D721Med (cell line): ENCODE data around the gene ZNF629.

Experiments
- DNase-seq: peaks from one replicate; pipeline ENCODE4 v3.0.0; 2011; ENCODE audit warnings: low spot score; ENCODE audit not compliant: insufficient read length
- FAIRE-seq: peaks from 2 replicates; lab custom pipeline; 2011; peaks lifted over from hg19 to GRCh38; lab: Jason Lieb, UNC
- CTCF ChIP-seq: IDR thresholded peaks from 2 replicates; pipeline ENCODE4 v1.5.1; 2012; ENCODE audit warnings: mild to moderate bottlenecking, control low read depth; ENCODE audit not compliant: insufficient read depth; ENCODE audit errors: missing control alignments

Gene ZNF629

GRCh38 chr16:30750876-30751465 is 36.0 kb downstream of the ZNF629 start:
- no peak for TF ChIP-seq CTCF
- DNase-seq: no peak
- FAIRE-seq: no peak

- DNase-seq (no peak), FAIRE-seq (no peak)
- no peak for TF ChIP-seq CTCF
These were observed 36.8 kb downstream of the ZNF629 start for GRCh38 chr16:30750201-30750600.

GRCh38 chr16:30748634-30749445 is 38.2 kb downstream of the ZNF629 start:
- DNase-seq (no peak), FAIRE-seq (no peak)
- TF ChIP-seq CTCF: no peak

- DNase-seq: peak; percentile 85
- no peak for FAIRE-seq
- no peak for TF ChIP-seq CTCF
These were observed 39.0 kb downstream of the ZNF629 start, which contains the start of gene PHKG2 for GRCh38 chr16:30747799-30748633. TSS of gene PHKG2 (plus strand) at chr16:30748425. CDS start at chr16:30748821, 396 bp downstream.

GRCh38 chr16:30747331-30747730 is 39.7 kb downstream of the ZNF629 start:
- DNase-seq: no peak

GRCh38 chr16:30746638-30747175 is 40.3 kb downstream of the ZNF629 start:
- DNase-seq (no peak), FAIRE-seq (no peak)
- TF ChIP-seq CTCF: no peak

More at GRCh38 chr16:30747331-30747730, 39.7 kb downstream of the ZNF629 start:
- no peak for TF ChIP-seq CTCF
- no peak for FAIRE-seq
